GM20431 (cell line): ENCODE results near the gene RANGRF.
"Not testable (repeated sequence)": the region's sequence is repeated elsewhere in the genome, so short reads cannot be mapped to it uniquely, and the experiment has no call there.

Experiments used
- in situ Hi-C: fragments of 300-500 bp; cut with MseI, MboI; formaldehyde crosslinking; loops from one replicate; pipeline ENCODE4 v1.15.0; 2020; ENCODE audit warnings: low sequenced_read_pairs; ENCODE audit not compliant: unreplicated experiment

The RANGRF gene

GRCh38 chr17:8288336-8289102 is at the start of gene RANGRF:
RANGRF (plus strand) TSS chr17:8288670; CDS start chr17:8288789, 119 bp downstream.
- in situ Hi-C loops: no loop called here

GRCh38 chr17:8243827-8244226 is 44.6 kb upstream of the RANGRF start:
- in situ Hi-C loops: no loop called here

GRCh38 chr17:8244768-8245167 is 43.7 kb upstream of the RANGRF start:
- in situ Hi-C loops: no loop called here

GRCh38 chr17:8248751-8249607 is 39.5 kb upstream of the RANGRF start, which contains the start of gene PFAS:
PFAS (plus strand) TSS chr17:8249289; CDS start chr17:8253938, 4,649 bp downstream.
- in situ Hi-C loops: no loop called here

GRCh38 chr17:8249621-8250500 is 38.6 kb upstream of the RANGRF start:
- in situ Hi-C loops: no loop called here

- in situ Hi-C loops: not testable (repeated sequence)
Measured at GRCh38 chr17:8251411-8251810, 37.1 kb upstream of the RANGRF start.

- in situ Hi-C loops: no loop called here
Measured at GRCh38 chr17:8253801-8254200, 34.7 kb upstream of the RANGRF start.

GRCh38 chr17:8254881-8255280 is 33.6 kb upstream of the RANGRF start:
- in situ Hi-C loops: no loop called here

GRCh38 chr17:8255499-8255898 is 33.0 kb upstream of the RANGRF start:
- in situ Hi-C loops: no loop called here

- in situ Hi-C loops: no loop called here
Measured at GRCh38 chr17:8256291-8256690, 32.2 kb upstream of the RANGRF start.

GRCh38 chr17:8256691-8257090 is 31.8 kb upstream of the RANGRF start:
- in situ Hi-C loops: no loop called here

GRCh38 chr17:8257801-8258200 is 30.7 kb upstream of the RANGRF start:
- in situ Hi-C loops: no loop called here

- in situ Hi-C loops: no loop called here
Measured at GRCh38 chr17:8264320-8264719, 24.1 kb upstream of the RANGRF start.

- in situ Hi-C loops: no loop called here
Measured at GRCh38 chr17:8264836-8265542, 23.5 kb upstream of the RANGRF start.

- in situ Hi-C loops: no loop called here
Measured at GRCh38 chr17:8266648-8267479, 21.6 kb upstream of the RANGRF start.

- in situ Hi-C loops: no loop called here
Measured at GRCh38 chr17:8267480-8268147, 20.9 kb upstream of the RANGRF start.

- in situ Hi-C loops: no loop called here
Measured at GRCh38 chr17:8268550-8269298, 19.7 kb upstream of the RANGRF start.

GRCh38 chr17:8272421-8272820 is 16.0 kb upstream of the RANGRF start:
- in situ Hi-C loops: no loop called here
